NCI-H2196 treated with DMSO at 0.1 percent for 48 hours (cell line): ENCODE measurements around the gene TANGO6.
"Not testable (repeated sequence)": the region's sequence is repeated elsewhere in the genome, so short reads cannot be mapped to it uniquely, and the experiment has no call there.

ENCODE experiments used
- DNase-seq: peaks from one replicate; lab custom pipeline; 2025; ENCODE audit not compliant: unreplicated experiment; lab: John Stamatoyannopoulos, UW

Gene TANGO6

GRCh38 chr16:69114346-69114975, 271.1 kb downstream of the TANGO6 start:
- no peak for DNase-seq

DNA sequence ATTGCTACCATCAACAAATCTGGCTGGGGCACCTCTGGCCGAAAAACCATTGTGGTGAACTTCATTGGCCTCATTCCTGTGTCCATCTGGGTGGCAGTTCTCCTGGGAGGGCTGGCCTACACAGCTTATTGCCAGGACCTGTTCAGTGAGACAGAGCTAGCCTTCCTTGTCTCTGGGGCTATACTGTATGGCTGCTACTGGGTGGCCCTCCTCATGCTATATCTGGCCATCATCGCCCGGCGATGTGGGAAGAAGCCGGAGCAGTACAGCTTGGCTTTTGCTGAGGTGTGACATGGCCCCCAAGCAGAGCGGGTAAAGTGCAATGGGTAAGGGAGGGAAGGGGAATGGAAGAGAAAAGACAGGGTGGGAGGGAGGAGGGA, 271.6 kb downstream of the TANGO6 start:
- DNase-seq, result no peak

GRCh38 chr16:69115361-69115760, 272.0 kb downstream of the TANGO6 start:
- no peak for DNase-seq

GRCh38 chr16:69115837-69116236, 272.5 kb downstream of the TANGO6 start:
- no peak for DNase-seq

GRCh38 chr16:69116256-69116875, 273.0 kb downstream of the TANGO6 start:
- DNase-seq, result no peak

DNA sequence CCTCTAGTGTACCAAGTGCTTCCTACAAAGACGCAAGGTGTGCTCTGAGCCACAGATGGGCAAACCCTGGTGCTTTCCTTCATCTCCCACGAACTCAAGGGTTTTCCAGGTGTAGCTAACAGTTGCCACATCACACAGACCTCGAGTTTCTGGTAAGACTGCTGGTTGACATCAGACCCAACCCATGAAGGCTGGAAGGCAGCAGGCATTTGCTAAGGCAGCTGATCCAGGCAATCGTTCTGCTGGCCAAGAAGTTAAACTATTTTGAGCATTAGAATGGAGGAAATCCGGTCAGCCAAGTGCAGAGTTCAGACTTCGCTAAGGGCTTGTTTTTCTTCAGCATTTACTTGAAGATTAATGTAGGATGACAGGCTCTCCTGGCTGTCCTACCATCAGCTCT, 273.6 kb downstream of the TANGO6 start:
- DNase-seq, result no peak

DNA sequence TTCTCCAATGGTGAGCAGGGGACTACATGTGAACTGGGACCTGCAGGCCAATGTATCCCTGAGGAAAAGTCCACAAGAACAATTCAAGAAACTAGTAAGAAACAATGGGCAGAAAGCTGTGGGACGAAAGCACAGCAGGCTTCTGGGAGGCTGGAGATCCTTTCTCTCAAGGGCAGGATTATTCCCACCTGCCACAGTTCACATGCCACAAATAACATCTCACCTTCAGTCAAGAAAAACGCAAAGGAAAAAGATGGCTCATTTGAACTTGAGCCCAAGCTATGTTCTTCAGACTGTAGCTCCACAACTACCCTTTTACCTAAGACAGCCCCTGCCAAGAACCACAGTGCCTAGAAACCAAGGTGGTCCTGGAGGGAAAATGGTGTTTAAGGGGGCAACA, 275.1 kb downstream of the TANGO6 start:
- DNase-seq, result no peak

DNA sequence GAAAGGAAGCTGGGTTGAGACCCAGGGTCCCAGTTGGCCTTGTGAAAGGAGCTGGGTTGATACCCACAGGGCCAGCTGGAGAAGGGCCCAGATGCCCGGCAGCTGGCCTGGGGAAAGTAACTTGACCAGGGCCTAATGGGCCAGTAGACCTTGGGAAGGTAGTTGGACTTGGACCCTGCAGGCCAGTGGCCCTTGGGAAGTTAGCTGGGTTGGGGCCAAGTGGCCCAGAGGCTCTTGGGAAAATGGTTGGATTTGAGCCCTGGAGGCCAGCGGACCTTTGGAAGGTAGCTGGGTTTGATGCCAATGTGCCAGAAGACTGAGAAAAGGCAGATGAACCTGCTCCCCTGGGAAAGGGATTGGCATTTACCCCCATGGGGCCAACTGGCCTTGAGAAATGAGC, 275.7 kb downstream of the TANGO6 start:
- DNase-seq, result no peak

DNA sequence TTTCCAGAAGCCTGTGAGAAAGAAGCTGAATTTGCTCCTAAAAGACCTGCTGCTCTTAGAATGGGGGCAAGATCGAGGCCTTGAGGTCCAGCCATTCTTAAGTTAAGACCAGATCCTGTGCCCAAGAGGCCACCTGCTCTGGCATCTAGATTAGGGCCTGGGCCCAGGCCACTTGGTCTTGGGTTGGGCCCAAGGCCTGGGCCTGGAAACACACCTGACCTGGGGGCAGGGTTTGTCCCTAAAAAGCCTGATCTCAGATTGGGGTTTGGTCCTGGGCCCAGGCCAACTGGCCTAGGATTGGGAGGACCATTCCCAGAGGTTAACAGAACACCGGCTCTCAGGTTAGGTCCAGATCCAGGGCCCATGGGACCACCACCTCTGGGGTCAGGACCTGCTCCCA, 276.2 kb downstream of the TANGO6 start:
- no peak for DNase-seq

DNA sequence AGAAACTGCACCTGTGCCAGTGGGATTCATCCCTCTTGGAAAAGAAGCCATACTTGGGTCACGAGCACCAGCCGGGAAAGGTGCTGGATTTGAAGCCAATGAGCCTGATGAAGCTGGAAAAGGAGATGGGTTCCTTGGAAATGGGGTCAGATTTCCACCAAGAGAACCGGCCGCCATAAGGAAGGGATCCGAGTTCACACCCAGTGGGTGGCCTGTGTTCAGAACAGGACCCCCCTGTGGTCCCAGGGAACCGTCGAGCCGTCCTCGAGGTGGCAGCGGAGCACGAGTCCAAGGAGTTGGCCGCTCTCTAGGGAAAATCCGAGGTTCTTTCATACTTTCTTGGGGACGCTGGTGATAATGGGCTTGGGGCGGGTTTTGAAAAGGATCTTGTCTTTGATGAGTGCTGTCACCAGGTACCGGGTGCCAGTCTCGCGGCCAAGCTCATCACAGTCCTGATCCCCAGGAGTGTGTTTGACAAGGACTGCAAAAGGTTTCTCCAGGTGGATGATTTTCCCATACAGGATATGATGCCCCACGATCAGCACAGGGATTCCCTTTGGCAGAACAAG, 276.8 kb downstream of the TANGO6 start:
- no peak for DNase-seq

DNA sequence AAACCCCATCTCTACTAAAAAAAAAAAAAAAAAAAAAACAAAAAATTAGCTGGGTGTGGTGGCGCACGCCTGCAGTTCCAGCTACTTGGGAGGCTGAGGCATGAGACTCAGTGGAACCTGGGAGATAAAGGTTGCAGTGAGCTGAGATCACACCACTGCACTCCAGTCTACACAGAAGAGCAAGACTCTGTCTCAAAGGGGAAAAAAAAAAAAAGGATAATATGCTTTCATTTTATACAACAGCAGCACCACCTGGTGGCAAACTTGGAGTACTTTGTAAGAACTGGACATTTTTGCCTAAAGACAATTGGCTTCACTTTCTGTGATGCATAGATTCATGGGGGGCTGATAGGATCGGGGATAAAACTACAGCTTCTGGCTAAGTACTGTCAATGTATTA, 280.6 kb downstream of the TANGO6 start:
- peak; percentile 18 for DNase-seq

GRCh38 chr16:69124406-69124805, 281.1 kb downstream of the TANGO6 start:
- not testable (repeated sequence) for DNase-seq

- not testable (repeated sequence) for DNase-seq
These were observed 281.6 kb downstream of the TANGO6 start for GRCh38 chr16:69124961-69125360.

- DNase-seq, result no peak
These were observed 282.9 kb downstream of the TANGO6 start for GRCh38 chr16:69126221-69126620.

DNA sequence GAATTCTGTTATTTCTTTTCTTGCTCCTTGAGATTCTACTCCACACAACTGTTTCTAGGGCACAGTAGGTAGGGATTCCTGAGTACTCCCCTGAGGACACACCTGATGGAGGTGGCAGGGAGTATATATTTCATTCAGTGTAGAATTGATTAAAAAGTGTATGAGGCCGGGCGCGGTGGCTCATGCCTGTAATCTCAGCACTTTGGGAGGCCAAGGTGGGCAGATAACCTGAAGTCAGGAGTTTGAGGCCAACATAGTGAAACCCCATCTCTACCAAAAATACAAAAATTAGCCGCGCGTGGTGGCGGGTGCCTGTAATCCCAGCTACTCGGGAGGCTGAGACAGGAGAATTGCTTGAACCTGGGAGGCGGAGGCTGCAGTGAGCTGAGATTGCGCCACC, 283.5 kb downstream of the TANGO6 start:
- not testable (repeated sequence) for DNase-seq

DNA sequence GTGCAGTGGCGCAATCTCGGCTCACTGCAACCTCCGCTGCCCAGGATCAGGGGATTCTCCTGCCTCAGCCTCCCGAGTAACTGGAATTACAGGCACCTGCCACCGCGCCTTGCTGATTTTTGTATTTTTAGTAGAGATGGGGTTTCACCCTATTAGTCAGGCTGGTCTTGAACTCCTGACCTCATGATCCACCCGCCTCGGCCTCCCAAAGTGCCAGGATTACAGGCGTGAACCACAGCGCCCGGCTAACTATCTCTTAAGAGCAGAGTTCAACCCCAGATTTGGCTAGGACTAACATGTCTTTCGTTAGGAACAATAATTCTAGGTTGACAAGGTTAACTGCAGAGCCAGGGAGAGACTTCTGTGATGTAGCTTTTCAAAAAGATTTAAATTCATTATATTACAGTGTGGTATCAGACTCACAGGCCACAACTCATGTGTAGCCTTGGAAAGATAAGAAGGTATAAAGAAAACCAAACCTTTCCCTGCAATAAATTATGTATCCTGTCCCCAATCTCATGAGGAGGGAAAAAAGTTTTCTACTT, 284.7 kb downstream of the TANGO6 start:
- DNase-seq, result no peak

DNA sequence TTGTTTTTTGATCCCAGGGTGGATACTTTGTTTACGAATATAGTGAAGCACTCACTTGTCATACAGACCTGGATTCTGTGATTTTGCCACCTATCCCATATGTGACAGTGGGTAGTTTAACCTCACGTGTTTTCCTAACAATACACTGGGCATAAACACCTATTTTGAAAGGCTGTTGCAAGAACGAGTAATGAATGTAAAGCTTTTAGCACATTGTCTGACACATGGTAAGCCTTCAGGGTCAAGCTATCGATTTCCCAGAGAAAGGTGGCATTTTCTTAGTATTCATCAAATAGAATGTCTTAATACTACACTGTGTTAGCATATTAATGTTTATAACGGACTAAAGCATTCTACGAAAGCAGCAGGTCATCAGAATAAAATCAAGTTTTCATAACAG, 287.1 kb downstream of the TANGO6 start:
- no peak for DNase-seq

- DNase-seq, result no peak
These were observed 288.0 kb downstream of the TANGO6 start for GRCh38 chr16:69131167-69131838.

DNA sequence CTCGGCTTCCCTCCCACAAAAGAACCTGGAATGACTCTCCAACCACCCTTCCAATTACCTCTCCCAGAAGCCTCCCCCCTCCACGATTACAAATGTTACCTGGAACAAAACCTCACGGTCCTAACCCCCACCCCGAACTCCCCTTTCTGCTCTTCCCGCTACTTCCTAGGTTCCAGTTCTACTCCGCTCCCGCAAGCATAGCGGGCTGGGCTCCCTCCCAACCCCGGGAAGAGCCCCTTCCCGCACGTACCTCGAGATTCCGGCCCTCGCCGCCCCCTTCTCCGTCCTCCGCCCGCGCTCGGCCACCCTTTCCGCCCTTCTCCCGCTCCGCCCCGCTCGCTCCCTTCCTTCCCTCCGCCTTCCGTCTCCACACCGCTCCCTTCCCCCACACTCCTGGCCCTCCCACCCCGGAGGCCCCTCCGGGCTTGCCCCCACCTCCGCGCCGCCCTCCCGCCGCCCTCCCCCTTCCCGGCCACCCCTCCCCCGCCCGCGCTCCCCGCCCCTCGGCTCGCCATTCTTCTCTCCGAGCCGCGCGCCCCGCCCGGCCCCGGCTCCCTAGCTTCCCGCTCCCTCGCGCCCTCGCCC, 288.6 kb downstream of the TANGO6 start:
- peak; percentile 48 for DNase-seq

- DNase-seq, result peak; percentile 30
These were observed 289.3 kb downstream of the TANGO6 start, which contains the start of the genes CHTF8 and UTP4 for GRCh38 chr16:69132424-69133252. CHTF8 (minus strand) TSS chr16:69132588; CDS start chr16:69121458, 11,130 bp downstream. UTP4 (plus strand) TSS chr16:69132649; CDS start chr16:69133460, 811 bp downstream.
